Measurements from ENCODE around the gene POLA2. TPM values are rescaled to one million over a fixed set of nuclear protein-coding genes. Genes with fewer than 3 reads are reported as not detected.

Gene POLA2
- total RNA-seq, 1 donor from 2014 or later, result 5.9 TPM

- Mint-ChIP-seq H3K27ac (ENCODE audit: unreplicated experiment) (peak overlapping the region; percentile 71), H3K4me3 (ENCODE audit: unreplicated experiment) (no peak overlapping the region), H3K27me3 (ENCODE audit: unreplicated experiment) (no peaks in the 10 kb centered on the region), H3K9me3 (ENCODE audit: unreplicated experiment) (no peaks in the 10 kb centered on the region), H3K4me1 (ENCODE audit: unreplicated experiment) (peaks cover 45% of the 10 kb centered on the region), H3K36me3 (ENCODE audit: unreplicated experiment) (peaks cover 3% of the 10 kb centered on the region)
- no peak for DNase-seq (ENCODE audit: extremely low spot score, unreplicated experiment)
- no peak for TF ChIP-seq CTCF (IDR thresholded peaks at IDR 0.05)
Measured at GRCh38 chr11:65277631-65278277, 16.0 kb downstream of the POLA2 start.

- Mint-ChIP-seq H3K36me3 (ENCODE audit: unreplicated experiment) (peaks cover 3% of the 10 kb centered on the region), H3K27ac (ENCODE audit: unreplicated experiment) (peak overlapping the region; percentile 71), H3K4me1 (ENCODE audit: unreplicated experiment) (peaks cover 45% of the 10 kb centered on the region), H3K27me3 (ENCODE audit: unreplicated experiment) (no peaks in the 10 kb centered on the region), H3K9me3 (ENCODE audit: unreplicated experiment) (no peaks in the 10 kb centered on the region), H3K4me3 (ENCODE audit: unreplicated experiment) (no peak overlapping the region)
- DNase-seq (ENCODE audit: extremely low spot score, unreplicated experiment), result no peak
- TF ChIP-seq CTCF (IDR thresholded peaks at IDR 0.05), result no peak
Measured at GRCh38 chr11:65278356-65278755, 16.6 kb downstream of the POLA2 start.

- H3K4me3 Mint-ChIP-seq (ENCODE audit: unreplicated experiment), result no peak overlapping the region
- no peak for TF ChIP-seq CTCF (IDR thresholded peaks at IDR 0.05)
- H3K36me3 Mint-ChIP-seq (ENCODE audit: unreplicated experiment), result peaks cover 3% of the 10 kb centered on the region
- peaks cover 45% of the 10 kb centered on the region for H3K4me1 Mint-ChIP-seq (ENCODE audit: unreplicated experiment)
- no peaks in the 10 kb centered on the region for H3K27me3 Mint-ChIP-seq (ENCODE audit: unreplicated experiment)
- peak overlapping the region; percentile 71 for H3K27ac Mint-ChIP-seq (ENCODE audit: unreplicated experiment)
- DNase-seq (ENCODE audit: extremely low spot score, unreplicated experiment), result no peak
- H3K9me3 Mint-ChIP-seq (ENCODE audit: unreplicated experiment), result no peaks in the 10 kb centered on the region
Measured at GRCh38 chr11:65279279-65279678, 17.5 kb downstream of the POLA2 start.

- Mint-ChIP-seq H3K27ac (ENCODE audit: unreplicated experiment) (peak overlapping the region; percentile 71), H3K9me3 (ENCODE audit: unreplicated experiment) (no peaks in the 10 kb centered on the region), H3K27me3 (ENCODE audit: unreplicated experiment) (no peaks in the 10 kb centered on the region), H3K36me3 (ENCODE audit: unreplicated experiment) (peaks cover 3% of the 10 kb centered on the region), H3K4me1 (ENCODE audit: unreplicated experiment) (peaks cover 43% of the 10 kb centered on the region), H3K4me3 (ENCODE audit: unreplicated experiment) (no peak overlapping the region)
- TF ChIP-seq CTCF (IDR thresholded peaks at IDR 0.05), result no peak
- DNase-seq (ENCODE audit: extremely low spot score, unreplicated experiment), result no peak
Measured at GRCh38 chr11:65279741-65280440, 18.1 kb downstream of the POLA2 start.

GRCh38 chr11:65280646-65281045 lies 18.9 kb downstream of the POLA2 start:
- Mint-ChIP-seq H3K4me3 (ENCODE audit: unreplicated experiment) (no peak overlapping the region), H3K36me3 (ENCODE audit: unreplicated experiment) (peaks cover 3% of the 10 kb centered on the region), H3K27ac (ENCODE audit: unreplicated experiment) (no peak overlapping the region), H3K27me3 (ENCODE audit: unreplicated experiment) (no peaks in the 10 kb centered on the region), H3K4me1 (ENCODE audit: unreplicated experiment) (peaks cover 35% of the 10 kb centered on the region), H3K9me3 (ENCODE audit: unreplicated experiment) (no peaks in the 10 kb centered on the region)
- no peak for DNase-seq (ENCODE audit: extremely low spot score, unreplicated experiment)
- TF ChIP-seq CTCF (IDR thresholded peaks at IDR 0.05), result no peak

Measured in osteocyte (in vitro differentiated cells).